HG02798 (cell line): ENCODE measurements around the gene HOMER1.
"Not testable (repeated sequence)": the region's sequence is repeated elsewhere in the genome, so short reads cannot be mapped to it uniquely, and the experiment has no call there.

ENCODE experiments used
- ATAC-seq: cut with Tn5 transposase; IDR thresholded peaks from one replicate; pipeline ENCODE4 v1.9.1; 2021; ENCODE audit warnings: mild to moderate bottlenecking; ENCODE audit not compliant: unreplicated experiment, poor library complexity

Gene HOMER1

DNA sequence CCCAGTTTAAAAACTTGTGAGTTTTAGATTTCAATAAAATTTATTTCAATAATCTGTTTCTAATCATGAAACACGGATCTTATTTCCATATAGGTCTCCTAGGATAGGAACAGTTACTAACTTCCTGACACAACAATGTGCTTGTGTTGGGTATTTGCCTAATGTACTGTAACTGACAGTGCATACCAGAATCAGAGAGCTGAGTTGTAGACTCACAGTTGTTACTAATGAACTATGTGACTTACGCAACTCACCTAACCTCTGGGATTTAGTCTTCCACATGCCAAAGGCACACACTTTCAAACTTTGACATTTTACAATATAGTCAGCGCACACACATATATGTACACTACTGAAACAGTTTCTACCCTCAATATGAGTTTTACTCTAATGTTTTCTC is 77.7 kb downstream of the HOMER1 start:
- no peak for ATAC-seq

- ATAC-seq = no peak
These were observed 83.7 kb downstream of the HOMER1 start for GRCh38 chr5:79430196-79430595.

DNA sequence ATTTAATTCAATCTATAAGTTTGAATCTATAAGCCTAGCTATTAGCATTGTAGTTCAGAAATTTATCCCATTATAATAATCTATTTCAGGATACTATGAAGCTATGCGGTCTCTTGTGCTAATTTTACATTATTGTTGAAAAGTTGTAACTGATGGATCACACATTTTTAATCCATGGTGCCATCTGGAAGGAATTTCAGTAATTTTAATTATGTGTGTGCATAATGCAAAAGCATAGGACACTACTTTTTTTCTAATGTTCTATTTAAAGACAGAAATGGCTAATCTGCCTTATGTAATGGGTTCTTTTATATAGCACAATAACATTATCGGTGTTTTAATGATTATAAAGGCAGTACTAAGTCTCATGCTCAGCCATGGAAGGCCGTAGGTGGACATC is 90.6 kb downstream of the HOMER1 start:
- ATAC-seq = no peak

- ATAC-seq = no peak
These were observed 93.7 kb downstream of the HOMER1 start for GRCh38 chr5:79420248-79420647.

GRCh38 chr5:79418276-79418675 is 95.7 kb downstream of the HOMER1 start:
- ATAC-seq = no peak

DNA sequence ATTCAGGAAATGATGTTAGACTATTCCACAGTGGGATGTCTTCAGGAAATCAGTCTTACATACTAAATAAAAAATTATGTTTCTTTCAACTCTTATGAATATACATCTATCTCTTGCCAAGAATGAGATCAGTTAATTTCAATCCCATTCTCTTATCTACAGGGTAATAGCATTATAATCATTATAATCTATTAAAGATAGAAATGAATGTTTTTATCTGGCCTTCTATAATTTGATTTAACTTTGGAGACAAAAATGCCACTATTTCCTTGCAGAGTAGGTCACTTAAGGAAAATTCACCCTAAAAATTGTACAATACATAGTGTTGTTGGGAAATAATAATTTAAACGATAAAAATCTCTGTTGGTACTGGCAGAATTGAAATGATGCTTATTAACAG is 96.4 kb downstream of the HOMER1 start:
- ATAC-seq = no peak

- ATAC-seq = peak; percentile 97
These were observed 97.4 kb downstream of the HOMER1 start for GRCh38 chr5:79416499-79416898.

GRCh38 chr5:79413112-79413511 is 100.8 kb downstream of the HOMER1 start:
- no peak for ATAC-seq

GRCh38 chr5:79408028-79408427 is 105.9 kb downstream of the HOMER1 start:
- ATAC-seq = no peak

- ATAC-seq = no peak
These were observed 106.3 kb downstream of the HOMER1 start for GRCh38 chr5:79407591-79407990.

- ATAC-seq = no peak
These were observed 112.7 kb downstream of the HOMER1 start for GRCh38 chr5:79401216-79401615.

DNA sequence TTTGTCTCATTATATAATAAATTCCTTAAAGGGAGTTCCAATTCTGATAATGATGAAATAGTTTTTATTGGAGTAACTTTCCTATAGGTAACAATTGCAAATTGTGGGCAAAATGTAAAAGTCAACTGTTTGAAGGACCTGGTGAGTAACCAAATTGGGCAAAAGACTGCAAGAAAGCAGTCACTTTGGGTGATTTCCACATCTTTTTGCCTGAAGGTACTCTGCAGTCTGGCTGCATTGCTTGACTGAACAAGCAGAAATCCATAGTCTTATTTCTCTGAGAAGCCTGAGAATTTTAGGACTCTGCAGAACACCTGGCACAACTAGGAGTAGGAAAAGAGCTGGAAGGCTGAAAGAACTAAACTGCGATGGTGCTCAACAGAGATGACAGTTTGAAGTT is 114.9 kb downstream of the HOMER1 start:
- ATAC-seq = no peak

GRCh38 chr5:79397080-79397479 is 116.9 kb downstream of the HOMER1 start:
- no peak for ATAC-seq

DNA sequence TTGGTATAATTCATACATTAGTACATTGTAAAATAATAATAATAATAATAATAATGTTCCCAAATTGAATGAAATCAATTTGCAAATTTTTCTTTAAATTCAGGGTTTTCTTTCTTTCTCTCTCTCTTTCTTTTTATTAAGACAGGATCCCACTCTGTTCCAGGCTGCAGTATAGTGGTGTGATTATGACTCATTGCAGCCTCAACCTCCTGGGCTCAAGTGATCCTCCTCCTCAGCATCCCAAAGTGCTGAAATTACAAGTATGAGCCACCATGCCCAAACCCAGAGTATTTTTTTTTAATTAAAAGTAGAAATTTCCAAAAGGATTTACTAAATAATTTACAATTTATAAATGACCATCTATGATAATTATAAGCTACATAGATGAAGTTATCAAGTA is 117.7 kb downstream of the HOMER1 start:
- no peak for ATAC-seq

- no peak for ATAC-seq
These were observed 118.6 kb downstream of the HOMER1 start for GRCh38 chr5:79395296-79395695.

DNA sequence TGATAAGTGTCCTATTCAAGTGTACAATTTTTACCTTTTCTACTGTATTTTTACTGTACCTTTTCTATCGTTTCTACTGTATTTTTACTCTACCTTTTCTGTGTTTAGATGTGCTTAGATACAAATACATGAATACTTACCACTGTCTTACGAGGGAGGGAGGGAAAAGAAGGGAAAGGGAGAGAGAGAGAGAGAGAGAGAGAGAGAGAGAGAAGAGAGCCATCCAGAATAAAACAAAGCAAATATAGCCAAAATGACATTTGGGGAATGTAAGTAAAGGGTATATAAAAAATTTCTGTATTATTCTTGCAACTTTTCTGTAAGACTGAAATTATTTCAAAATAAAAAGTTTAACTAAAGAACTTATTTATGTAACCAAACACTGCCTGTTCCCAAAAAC is 121.2 kb downstream of the HOMER1 start:
- ATAC-seq = no peak

DNA sequence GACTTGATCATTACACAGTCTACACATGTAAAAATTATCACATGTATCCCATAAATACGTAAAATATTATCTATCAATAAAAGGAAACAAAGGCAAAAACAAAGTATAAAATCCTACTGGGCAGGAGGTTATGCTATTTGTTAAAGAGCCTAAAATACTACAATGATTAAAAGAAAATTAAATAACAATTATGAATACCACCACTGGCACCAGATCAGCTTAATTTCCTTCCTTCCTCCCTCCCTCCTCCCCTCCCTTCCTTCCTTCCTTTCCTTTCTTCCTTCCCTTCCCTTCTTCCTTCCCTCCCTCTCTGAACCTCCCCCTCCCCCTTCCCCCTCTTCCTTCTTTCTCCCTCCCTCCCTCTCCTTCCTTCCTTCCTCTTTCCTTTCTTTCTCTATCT is 127.3 kb downstream of the HOMER1 start:
- ATAC-seq = no peak

GRCh38 chr5:79385126-79385525 is 128.8 kb downstream of the HOMER1 start:
- ATAC-seq = not testable (repeated sequence)

DNA sequence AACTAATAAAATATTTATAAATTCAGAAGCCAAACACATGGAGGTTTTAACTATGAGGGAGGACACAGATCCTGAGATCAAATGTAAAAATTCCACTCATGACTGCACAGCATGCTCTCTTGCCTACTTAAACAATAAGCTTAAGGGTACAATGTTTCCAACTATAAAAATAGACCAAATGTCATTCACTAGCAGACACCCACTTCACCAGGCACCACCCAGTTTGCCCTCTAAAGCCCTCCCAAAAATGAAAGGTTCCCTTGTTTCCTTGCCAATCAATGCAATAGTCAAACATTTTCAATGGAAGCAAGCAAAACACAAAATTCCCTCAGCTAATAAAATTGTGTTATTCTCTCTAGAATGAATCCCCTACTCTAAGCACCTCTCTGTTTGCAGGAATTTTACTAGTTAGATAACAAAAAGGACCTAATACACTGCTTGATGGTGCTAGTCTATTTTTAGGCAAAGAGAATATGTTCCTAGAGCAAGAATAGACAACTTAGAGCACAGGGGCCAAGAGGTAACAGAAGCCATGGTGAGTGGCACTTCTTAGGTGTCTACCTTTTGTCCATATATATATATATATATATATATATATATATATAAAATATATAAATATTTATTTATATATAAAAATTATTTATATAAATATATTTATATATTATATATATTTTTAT is 135.3 kb downstream of the HOMER1 start:
- no peak for ATAC-seq

- ATAC-seq = no peak
These were observed 156.5 kb downstream of the HOMER1 start for GRCh38 chr5:79357398-79357797.

DNA sequence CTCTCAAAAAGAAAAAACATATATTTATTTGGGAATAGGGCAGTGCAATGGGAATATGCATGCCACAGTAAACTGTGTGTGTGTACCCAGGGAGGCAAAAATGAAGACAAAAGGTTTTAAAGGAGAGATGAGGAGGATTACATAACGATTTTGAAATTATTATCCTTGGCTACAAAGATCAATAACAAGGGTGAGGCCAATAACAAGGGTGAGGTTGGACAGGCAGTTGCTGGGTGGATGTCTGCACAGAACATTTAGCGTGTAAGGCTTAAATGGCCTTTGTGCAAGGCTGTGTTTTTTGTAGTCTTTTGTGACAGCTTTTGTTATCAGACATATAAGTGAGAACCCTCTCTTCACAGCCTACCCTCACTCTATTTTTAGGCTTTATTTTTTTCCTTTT is 164.1 kb downstream of the HOMER1 start:
- no peak for ATAC-seq

GRCh38 chr5:79349047-79349446 is 164.9 kb downstream of the HOMER1 start:
- ATAC-seq = no peak

GRCh38 chr5:79346420-79346824 is 167.5 kb downstream of the HOMER1 start:
- ATAC-seq = no peak
